C4-2B (cell line): ENCODE results near the gene PKD2L1.
"Not testable (repeated sequence)": the region's sequence is repeated elsewhere in the genome, so short reads cannot be mapped to it uniquely, and the experiment has no call there.

Experiments used
- H3K27ac ChIP-seq: fragments of 450-650 bp; 2 replicates; pipeline ENCODE4 v1.5.1; 2017
- CTCF ChIP-seq: fragments of 450-650 bp; conservative IDR thresholded peaks from 2 replicates; pipeline ENCODE4 v1.5.1; 2017; ENCODE audit warnings: mild to moderate bottlenecking
- ZFX ChIP-seq: fragments of 450-650 bp; IDR thresholded peaks from 2 replicates; pipeline ENCODE4 v1.6.1; 2017

Gene PKD2L1

GRCh38 chr10:100307684-100308083 is 22.3 kb downstream of the PKD2L1 start:
- no peak for TF ChIP-seq ZFX
- no peak for TF ChIP-seq CTCF

GRCh38 chr10:100306861-100307260 is 23.2 kb downstream of the PKD2L1 start:
- H3K27ac ChIP-seq = no peak overlapping the region
- TF ChIP-seq ZFX = no peak
- TF ChIP-seq CTCF = no peak

More at GRCh38 chr10:100307684-100308083, 22.3 kb downstream of the PKD2L1 start:
- H3K27ac ChIP-seq = no peak overlapping the region

- H3K27ac ChIP-seq = no peak overlapping the region
- TF ChIP-seq ZFX = no peak
- TF ChIP-seq CTCF = no peak
Observed at GRCh38 chr10:100304414-100304813, 25.6 kb downstream of the PKD2L1 start.

- peak; percentile 65 for TF ChIP-seq CTCF
- TF ChIP-seq ZFX = no peak
- H3K27ac ChIP-seq = no peak overlapping the region
Observed at GRCh38 chr10:100303724-100304319, 26.2 kb downstream of the PKD2L1 start.

- H3K27ac ChIP-seq = not testable (repeated sequence)
Observed at GRCh38 chr10:100301123-100301522, 28.9 kb downstream of the PKD2L1 start.

- TF ChIP-seq ZFX (no peak), CTCF (no peak)
- H3K27ac ChIP-seq = no peak overlapping the region
Observed at GRCh38 chr10:100297242-100297641, 32.8 kb downstream of the PKD2L1 start.

- TF ChIP-seq CTCF (no peak), ZFX (no peak)
- no peak overlapping the region for H3K27ac ChIP-seq
Observed at GRCh38 chr10:100293066-100293465, 37.0 kb downstream of the PKD2L1 start.

- H3K27ac ChIP-seq = not testable (repeated sequence)
Observed at GRCh38 chr10:100292300-100292699, 37.7 kb downstream of the PKD2L1 start.

GRCh38 chr10:100291356-100291755 is 38.7 kb downstream of the PKD2L1 start:
- no peak overlapping the region for H3K27ac ChIP-seq
- TF ChIP-seq ZFX (no peak), CTCF (no peak)
